CD4-positive, alpha-beta T cell treated with Interleukin-15 for 1 hour (primary cell): ENCODE measurements around the gene TSPEAR.
A peak's percentile ranks its signal among the peaks of the same experiment; 100 is the strongest.
"Not testable (repeated sequence)": the region's sequence is repeated elsewhere in the genome, so short reads cannot be mapped to it uniquely, and the experiment has no call there.

Experiments used
- DNase-seq: peaks from one replicate; pipeline ENCODE4 v3.0.0-alpha.2; 2020

The TSPEAR gene

GRCh38 chr21:44648557-44649311 is 62.6 kb downstream of the TSPEAR start:
- DNase-seq = no peak

- no peak for DNase-seq
Measured at GRCh38 chr21:44647222-44647552, 64.2 kb downstream of the TSPEAR start.

GRCh38 chr21:44646366-44647221 is 64.8 kb downstream of the TSPEAR start, which contains the start of gene KRTAP10-11:
TSS of gene KRTAP10-11 (plus strand) at chr21:44646414. CDS start at chr21:44646459, 45 bp downstream.
- not testable (repeated sequence) for DNase-seq

- DNase-seq = no peak
Measured at GRCh38 chr21:44644878-44645277, 66.5 kb downstream of the TSPEAR start.

GRCh38 chr21:44643741-44644310 is 67.5 kb downstream of the TSPEAR start:
- no peak for DNase-seq

- no peak for DNase-seq
Measured at GRCh38 chr21:44640761-44641160, 70.6 kb downstream of the TSPEAR start.

GRCh38 chr21:44639331-44639655 is 72.1 kb downstream of the TSPEAR start:
- no peak for DNase-seq

- DNase-seq = not testable (repeated sequence)
Measured at GRCh38 chr21:44638506-44639330, 72.7 kb downstream of the TSPEAR start.

- DNase-seq = not testable (repeated sequence)
Measured at GRCh38 chr21:44637851-44638348, 73.5 kb downstream of the TSPEAR start.

- DNase-seq = no peak
Measured at GRCh38 chr21:44637018-44637850, 74.1 kb downstream of the TSPEAR start, which contains the start of gene KRTAP10-10. TSS of gene KRTAP10-10 (plus strand) at chr21:44637356. CDS start at chr21:44637418, 62 bp downstream.

- DNase-seq = no peak
Measured at GRCh38 chr21:44636209-44637017, 75.0 kb downstream of the TSPEAR start.

GRCh38 chr21:44632067-44632466 is 79.3 kb downstream of the TSPEAR start:
- no peak for DNase-seq

- no peak for DNase-seq
Measured at GRCh38 chr21:44630440-44630839, 80.9 kb downstream of the TSPEAR start.

- DNase-seq = no peak
Measured at GRCh38 chr21:44628707-44629391, 82.5 kb downstream of the TSPEAR start.

GRCh38 chr21:44627831-44628233 is 83.5 kb downstream of the TSPEAR start:
- DNase-seq = not testable (repeated sequence)

GRCh38 chr21:44627181-44627822 is 84.1 kb downstream of the TSPEAR start:
- DNase-seq = not testable (repeated sequence)

- no peak for DNase-seq
Measured at GRCh38 chr21:44626673-44627143, 84.7 kb downstream of the TSPEAR start, which contains the start of gene KRTAP10-9. TSS of gene KRTAP10-9 (plus strand) at chr21:44627093. CDS start at chr21:44627172, 79 bp downstream.

- peak; percentile 42 for DNase-seq
Measured at GRCh38 chr21:44626262-44626661, 85.1 kb downstream of the TSPEAR start.

GRCh38 chr21:44625756-44626155 is 85.6 kb downstream of the TSPEAR start:
- DNase-seq = no peak
